ENCODE measurements around the gene TFF3.

TFF3 gene

DNA sequence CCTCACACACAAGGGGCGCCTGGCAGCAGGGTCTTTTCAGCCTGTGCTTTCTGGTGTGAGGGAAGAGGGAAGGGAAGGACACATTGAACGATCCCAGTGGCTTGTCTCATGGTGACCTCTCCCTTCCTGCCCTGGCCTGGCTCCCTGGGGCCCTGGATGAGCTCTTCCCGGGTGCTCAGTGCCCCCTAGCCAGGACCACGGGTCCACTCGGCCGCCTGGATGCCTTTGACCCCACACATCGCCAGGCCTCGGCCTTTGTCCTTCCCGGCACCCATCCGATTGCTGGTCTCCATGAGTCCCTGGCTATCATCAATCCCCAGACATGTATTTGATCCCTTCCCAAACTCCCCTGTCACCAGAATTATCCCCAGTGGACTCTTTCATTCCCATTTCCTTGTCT lies 6.0 kb upstream of the TFF3 start:
- ChIA-PET CTCF (interaction anchor here (1.0 kb wide), 1 partner anchor 11 kb away, joined by 3 read pairs; no protein-coding TSS in a partner anchor), POLR2A (no interaction called here)
- H3K36me3 ChIP-seq (ENCODE audit: control insufficient read depth in 2 of 2, insufficient read depth in 1 of 2, low read length in 2 of 2): no peaks in the 10 kb centered on the region
- H3K4me1 ChIP-seq (ENCODE audit: control insufficient read depth, insufficient read depth, low read length): no peaks in the 10 kb centered on the region
- TF ChIP-seq ZNF112 (tag by site-specific recombination; IDR thresholded peaks at IDR 0.05) (no peak), HOXA7 (CRISPR knock-in tag; IDR thresholded peaks at IDR 0.05; ENCODE audit: borderline replicate concordance) (no peak), ZNF114 (tag by site-specific recombination; IDR thresholded peaks at IDR 0.05) (no peak), ZNF792 (tag by site-specific recombination; IDR thresholded peaks at IDR 0.05) (no peak), ZNF23 (tag by site-specific recombination; IDR thresholded peaks at IDR 0.05; ENCODE audit: borderline replicate concordance) (no peak), ZNF157 (tag by site-specific recombination; IDR thresholded peaks at IDR 0.05) (no peak), SALL2 (tag by site-specific recombination; IDR thresholded peaks at IDR 0.05; ENCODE audit: borderline replicate concordance) (no peak), ZNF548 (tag by site-specific recombination; IDR thresholded peaks at IDR 0.05) (no peak), ZNF658 (tag by site-specific recombination; IDR thresholded peaks at IDR 0.05) (no peak), ZNF629 (tag by site-specific recombination; IDR thresholded peaks at IDR 0.05) (no peak), RBAK (tag by site-specific recombination; IDR thresholded peaks at IDR 0.05) (no peak), ZNF768 (tag by site-specific recombination; IDR thresholded peaks at IDR 0.05) (no peak), ZNF302 (tag by site-specific recombination; IDR thresholded peaks at IDR 0.05; ENCODE audit: low read depth) (no peak), ZNF626 (tag by site-specific recombination; IDR thresholded peaks at IDR 0.05) (no peak)
- TF ChIP-seq, protein P1, sequence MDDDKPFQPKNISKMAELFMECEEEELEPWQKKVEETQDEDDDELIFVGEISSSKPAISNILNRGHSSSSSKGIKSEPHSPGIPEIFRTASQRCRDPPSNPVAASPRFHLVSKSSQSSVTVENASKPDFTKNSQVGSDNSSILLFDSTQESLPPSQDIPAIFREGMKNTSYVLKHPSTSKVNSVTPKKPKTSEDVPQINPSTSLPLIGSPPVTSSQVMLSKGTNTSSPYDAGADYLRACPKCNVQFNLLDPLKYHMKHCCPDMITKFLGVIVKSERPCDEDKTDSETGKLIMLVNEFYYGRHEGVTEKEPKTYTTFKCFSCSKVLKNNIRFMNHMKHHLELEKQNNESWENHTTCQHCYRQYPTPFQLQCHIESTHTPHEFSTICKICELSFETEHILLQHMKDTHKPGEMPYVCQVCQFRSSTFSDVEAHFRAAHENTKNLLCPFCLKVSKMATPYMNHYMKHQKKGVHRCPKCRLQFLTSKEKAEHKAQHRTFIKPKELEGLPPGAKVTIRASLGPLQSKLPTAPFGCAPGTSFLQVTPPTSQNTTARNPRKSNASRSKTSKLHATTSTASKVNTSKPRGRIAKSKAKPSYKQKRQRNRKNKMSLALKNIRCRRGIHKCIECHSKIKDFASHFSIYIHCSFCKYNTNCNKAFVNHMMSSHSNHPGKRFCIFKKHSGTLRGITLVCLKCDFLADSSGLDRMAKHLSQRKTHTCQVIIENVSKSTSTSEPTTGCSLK (tag by site-specific recombination; IDR thresholded peaks at IDR 0.05): no peak
- TF ChIP-seq, protein P2, sequence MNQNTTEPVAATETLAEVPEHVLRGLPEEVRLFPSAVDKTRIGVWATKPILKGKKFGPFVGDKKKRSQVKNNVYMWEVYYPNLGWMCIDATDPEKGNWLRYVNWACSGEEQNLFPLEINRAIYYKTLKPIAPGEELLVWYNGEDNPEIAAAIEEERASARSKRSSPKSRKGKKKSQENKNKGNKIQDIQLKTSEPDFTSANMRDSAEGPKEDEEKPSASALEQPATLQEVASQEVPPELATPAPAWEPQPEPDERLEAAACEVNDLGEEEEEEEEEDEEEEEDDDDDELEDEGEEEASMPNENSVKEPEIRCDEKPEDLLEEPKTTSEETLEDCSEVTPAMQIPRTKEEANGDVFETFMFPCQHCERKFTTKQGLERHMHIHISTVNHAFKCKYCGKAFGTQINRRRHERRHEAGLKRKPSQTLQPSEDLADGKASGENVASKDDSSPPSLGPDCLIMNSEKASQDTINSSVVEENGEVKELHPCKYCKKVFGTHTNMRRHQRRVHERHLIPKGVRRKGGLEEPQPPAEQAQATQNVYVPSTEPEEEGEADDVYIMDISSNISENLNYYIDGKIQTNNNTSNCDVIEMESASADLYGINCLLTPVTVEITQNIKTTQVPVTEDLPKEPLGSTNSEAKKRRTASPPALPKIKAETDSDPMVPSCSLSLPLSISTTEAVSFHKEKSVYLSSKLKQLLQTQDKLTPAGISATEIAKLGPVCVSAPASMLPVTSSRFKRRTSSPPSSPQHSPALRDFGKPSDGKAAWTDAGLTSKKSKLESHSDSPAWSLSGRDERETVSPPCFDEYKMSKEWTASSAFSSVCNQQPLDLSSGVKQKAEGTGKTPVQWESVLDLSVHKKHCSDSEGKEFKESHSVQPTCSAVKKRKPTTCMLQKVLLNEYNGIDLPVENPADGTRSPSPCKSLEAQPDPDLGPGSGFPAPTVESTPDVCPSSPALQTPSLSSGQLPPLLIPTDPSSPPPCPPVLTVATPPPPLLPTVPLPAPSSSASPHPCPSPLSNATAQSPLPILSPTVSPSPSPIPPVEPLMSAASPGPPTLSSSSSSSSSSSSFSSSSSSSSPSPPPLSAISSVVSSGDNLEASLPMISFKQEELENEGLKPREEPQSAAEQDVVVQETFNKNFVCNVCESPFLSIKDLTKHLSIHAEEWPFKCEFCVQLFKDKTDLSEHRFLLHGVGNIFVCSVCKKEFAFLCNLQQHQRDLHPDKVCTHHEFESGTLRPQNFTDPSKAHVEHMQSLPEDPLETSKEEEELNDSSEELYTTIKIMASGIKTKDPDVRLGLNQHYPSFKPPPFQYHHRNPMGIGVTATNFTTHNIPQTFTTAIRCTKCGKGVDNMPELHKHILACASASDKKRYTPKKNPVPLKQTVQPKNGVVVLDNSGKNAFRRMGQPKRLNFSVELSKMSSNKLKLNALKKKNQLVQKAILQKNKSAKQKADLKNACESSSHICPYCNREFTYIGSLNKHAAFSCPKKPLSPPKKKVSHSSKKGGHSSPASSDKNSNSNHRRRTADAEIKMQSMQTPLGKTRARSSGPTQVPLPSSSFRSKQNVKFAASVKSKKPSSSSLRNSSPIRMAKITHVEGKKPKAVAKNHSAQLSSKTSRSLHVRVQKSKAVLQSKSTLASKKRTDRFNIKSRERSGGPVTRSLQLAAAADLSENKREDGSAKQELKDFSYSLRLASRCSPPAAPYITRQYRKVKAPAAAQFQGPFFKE (tag by site-specific recombination; IDR thresholded peaks at IDR 0.05; ENCODE audit: borderline replicate concordance): no peak
- TF ChIP-seq, protein P3, sequence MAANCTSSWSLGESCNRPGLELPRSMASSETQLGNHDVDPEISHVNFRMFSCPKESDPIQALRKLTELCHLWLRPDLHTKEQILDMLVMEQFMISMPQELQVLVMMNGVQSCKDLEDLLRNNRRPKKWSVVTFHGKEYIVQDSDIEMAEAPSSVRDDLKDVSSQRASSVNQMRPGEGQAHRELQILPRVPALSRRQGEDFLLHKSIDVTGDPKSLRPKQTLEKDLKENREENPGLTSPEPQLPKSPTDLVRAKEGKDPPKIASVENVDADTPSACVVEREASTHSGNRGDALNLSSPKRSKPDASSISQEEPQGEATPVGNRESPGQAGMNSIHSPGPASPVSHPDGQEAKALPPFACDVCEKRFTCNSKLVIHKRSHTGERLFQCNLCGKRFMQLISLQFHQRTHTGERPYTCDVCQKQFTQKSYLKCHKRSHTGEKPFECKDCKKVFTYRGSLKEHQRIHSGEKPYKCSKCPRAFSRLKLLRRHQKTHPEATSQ (tag by site-specific recombination; IDR thresholded peaks at IDR 0.05): no peak
- H3K27ac ChIP-seq (ENCODE audit: extremely low read depth, low read depth, low read length): no peak overlapping the region
- no peak overlapping the region for H3K4me3 ChIP-seq (ENCODE audit: low read depth, low read length)
- no peaks in the 10 kb centered on the region for H3K9me3 ChIP-seq (ENCODE audit: control insufficient read depth, insufficient read depth, low read depth, low read length)

DNA sequence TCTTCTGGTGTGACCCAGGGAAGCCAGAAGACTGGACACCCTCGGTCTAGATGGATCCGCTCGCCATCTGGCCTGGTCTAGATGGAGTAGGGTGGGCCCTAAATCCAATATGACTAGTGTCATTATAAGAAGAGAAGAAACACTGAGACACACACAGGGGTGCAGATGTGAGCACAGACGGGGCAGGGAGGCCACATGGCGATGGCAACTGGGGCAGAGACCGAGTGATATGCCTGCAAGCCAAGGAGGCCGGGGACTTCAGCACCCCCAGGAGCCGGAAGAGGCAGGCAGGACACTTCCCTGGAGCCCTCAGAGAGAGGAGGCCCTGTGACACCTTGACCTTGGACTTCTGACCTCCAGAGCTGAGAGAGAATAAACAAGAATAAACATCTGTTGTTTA lies 5.6 kb upstream of the TFF3 start:
- CTCF ChIA-PET: interaction anchor here (1.0 kb wide), 1 partner anchor 10 kb away, joined by 3 read pairs; no protein-coding TSS in a partner anchor
- no peak overlapping the region for H3K27ac ChIP-seq (ENCODE audit: extremely low read depth, low read depth, low read length)
- POLR2A ChIA-PET: no interaction called here
- no peaks in the 10 kb centered on the region for H3K4me1 ChIP-seq (ENCODE audit: control insufficient read depth, insufficient read depth, low read length)
- TF ChIP-seq KLF9 (tag by site-specific recombination; IDR thresholded peaks at IDR 0.05; ENCODE audit: low read depth): no peak
- TF ChIP-seq, protein P1 (tag by site-specific recombination; IDR thresholded peaks at IDR 0.05): no peak
- no peak for TF ChIP-seq ZNF354C (tag by site-specific recombination; IDR thresholded peaks at IDR 0.05; ENCODE audit: borderline replicate concordance, low read depth)
- no peak for TF ChIP-seq ZNF677 (tag by site-specific recombination; IDR thresholded peaks at IDR 0.05)
- no peak for TF ChIP-seq ZNF624 (tag by site-specific recombination; IDR thresholded peaks at IDR 0.05)
- H3K4me3 ChIP-seq (ENCODE audit: low read depth, low read length): no peak overlapping the region
- H3K36me3 ChIP-seq (ENCODE audit: control insufficient read depth in 2 of 2, insufficient read depth in 1 of 2, low read length in 2 of 2): no peaks in the 10 kb centered on the region
- no peaks in the 10 kb centered on the region for H3K9me3 ChIP-seq (ENCODE audit: control insufficient read depth, insufficient read depth, low read depth, low read length)
